Panc1 (cell line): Measurements from ENCODE around the gene LSM2.

ENCODE experiments used
- POLR2AphosphoS5 ChIP-seq: IDR thresholded peaks from 2 replicates; pipeline ENCODE4 v1.6.1; 2012; ENCODE audit warnings: mild to moderate bottlenecking, low read depth, low read length, moderate library complexity
- SIN3A ChIP-seq: IDR thresholded peaks from 2 replicates; pipeline ENCODE4 v1.6.1; 2012; ENCODE audit warnings: low read depth, mild to moderate bottlenecking, low read length, moderate library complexity, borderline replicate concordance; ENCODE audit not compliant: insufficient read depth
- TCF7L2 ChIP-seq: IDR thresholded peaks from 2 replicates; pipeline ENCODE4 v1.6.1; 2011; ENCODE audit warnings: mild to moderate bottlenecking, low read depth, low read length, inconsistent platforms
- TF ChIP-seq, protein P1 (sequence below): fragments of 450-650 bp; IDR thresholded peaks from 2 replicates; pipeline ENCODE4 v1.5.1; 2017; ENCODE audit warnings: mild to moderate bottlenecking
- TF ChIP-seq, protein P2 (sequence below), 2 experiments: IDR thresholded peaks; 2 replicates each; pipeline ENCODE4 v1.6.1; 2011 to 2012; ENCODE audit warnings: low read depth in 2 of 2, control low read depth in 1 of 2, low read length in 1 of 2, mild to moderate bottlenecking in 1 of 2, moderate library complexity in 1 of 2; ENCODE audit not compliant: insufficient read depth in 1 of 2

DNA sequence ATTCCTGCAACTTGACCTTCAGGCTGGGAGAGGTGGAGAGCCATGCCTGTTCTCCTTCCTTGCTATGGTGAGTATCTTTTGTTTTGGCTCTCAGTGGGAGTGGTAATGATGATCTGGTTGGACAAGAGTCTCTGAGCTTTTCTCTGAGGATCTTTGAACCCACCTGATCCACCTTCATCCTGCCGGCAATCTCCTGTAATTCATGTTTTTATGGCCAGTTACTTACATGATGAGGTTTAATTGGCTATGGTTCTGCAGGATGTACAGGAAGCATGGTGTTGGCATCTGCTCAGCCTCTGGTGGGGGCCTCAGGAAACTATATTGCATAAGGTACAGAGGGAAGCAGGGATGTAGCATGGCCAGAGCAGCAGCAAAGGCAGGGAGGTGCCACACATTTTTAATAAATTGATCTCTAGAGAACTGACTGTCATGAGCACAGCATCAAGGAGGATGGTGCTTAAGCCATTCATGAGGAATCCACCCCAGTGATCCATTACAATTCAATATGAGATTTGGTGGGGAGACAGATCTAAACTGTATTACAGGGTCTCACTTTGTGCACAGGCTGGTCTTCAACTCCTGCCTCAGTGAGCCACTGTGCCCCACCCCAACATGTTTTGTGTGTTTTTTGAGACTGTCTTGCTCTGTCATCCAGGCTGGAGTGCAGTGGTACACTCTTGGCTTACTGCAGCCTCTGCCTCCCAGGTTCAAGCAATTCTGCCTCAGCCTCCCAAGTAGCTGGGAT lies 30.8 kb upstream of the LSM2 start:
- TF ChIP-seq, protein P1, sequence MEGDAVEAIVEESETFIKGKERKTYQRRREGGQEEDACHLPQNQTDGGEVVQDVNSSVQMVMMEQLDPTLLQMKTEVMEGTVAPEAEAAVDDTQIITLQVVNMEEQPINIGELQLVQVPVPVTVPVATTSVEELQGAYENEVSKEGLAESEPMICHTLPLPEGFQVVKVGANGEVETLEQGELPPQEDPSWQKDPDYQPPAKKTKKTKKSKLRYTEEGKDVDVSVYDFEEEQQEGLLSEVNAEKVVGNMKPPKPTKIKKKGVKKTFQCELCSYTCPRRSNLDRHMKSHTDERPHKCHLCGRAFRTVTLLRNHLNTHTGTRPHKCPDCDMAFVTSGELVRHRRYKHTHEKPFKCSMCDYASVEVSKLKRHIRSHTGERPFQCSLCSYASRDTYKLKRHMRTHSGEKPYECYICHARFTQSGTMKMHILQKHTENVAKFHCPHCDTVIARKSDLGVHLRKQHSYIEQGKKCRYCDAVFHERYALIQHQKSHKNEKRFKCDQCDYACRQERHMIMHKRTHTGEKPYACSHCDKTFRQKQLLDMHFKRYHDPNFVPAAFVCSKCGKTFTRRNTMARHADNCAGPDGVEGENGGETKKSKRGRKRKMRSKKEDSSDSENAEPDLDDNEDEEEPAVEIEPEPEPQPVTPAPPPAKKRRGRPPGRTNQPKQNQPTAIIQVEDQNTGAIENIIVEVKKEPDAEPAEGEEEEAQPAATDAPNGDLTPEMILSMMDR: no peak
- TF ChIP-seq SIN3A (no peak), POLR2AphosphoS5 (no peak), TCF7L2 (no peak)
- TF ChIP-seq, protein P2, sequence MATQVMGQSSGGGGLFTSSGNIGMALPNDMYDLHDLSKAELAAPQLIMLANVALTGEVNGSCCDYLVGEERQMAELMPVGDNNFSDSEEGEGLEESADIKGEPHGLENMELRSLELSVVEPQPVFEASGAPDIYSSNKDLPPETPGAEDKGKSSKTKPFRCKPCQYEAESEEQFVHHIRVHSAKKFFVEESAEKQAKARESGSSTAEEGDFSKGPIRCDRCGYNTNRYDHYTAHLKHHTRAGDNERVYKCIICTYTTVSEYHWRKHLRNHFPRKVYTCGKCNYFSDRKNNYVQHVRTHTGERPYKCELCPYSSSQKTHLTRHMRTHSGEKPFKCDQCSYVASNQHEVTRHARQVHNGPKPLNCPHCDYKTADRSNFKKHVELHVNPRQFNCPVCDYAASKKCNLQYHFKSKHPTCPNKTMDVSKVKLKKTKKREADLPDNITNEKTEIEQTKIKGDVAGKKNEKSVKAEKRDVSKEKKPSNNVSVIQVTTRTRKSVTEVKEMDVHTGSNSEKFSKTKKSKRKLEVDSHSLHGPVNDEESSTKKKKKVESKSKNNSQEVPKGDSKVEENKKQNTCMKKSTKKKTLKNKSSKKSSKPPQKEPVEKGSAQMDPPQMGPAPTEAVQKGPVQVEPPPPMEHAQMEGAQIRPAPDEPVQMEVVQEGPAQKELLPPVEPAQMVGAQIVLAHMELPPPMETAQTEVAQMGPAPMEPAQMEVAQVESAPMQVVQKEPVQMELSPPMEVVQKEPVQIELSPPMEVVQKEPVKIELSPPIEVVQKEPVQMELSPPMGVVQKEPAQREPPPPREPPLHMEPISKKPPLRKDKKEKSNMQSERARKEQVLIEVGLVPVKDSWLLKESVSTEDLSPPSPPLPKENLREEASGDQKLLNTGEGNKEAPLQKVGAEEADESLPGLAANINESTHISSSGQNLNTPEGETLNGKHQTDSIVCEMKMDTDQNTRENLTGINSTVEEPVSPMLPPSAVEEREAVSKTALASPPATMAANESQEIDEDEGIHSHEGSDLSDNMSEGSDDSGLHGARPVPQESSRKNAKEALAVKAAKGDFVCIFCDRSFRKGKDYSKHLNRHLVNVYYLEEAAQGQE (IDR thresholded peaks at IDR 0.05; ENCODE audit: insufficient read depth in 1 of 2, low read depth in 2 of 2, low read length in 1 of 2): no peak
